ENCODE measurements around the gene WNT7B. TPM values are rescaled to one million over a fixed set of nuclear protein-coding genes. Genes with fewer than 3 reads are reported as not detected.

The WNT7B gene
- total and polyA plus RNA-seq, 5 experiments from 2014 or later: not detected

DNA sequence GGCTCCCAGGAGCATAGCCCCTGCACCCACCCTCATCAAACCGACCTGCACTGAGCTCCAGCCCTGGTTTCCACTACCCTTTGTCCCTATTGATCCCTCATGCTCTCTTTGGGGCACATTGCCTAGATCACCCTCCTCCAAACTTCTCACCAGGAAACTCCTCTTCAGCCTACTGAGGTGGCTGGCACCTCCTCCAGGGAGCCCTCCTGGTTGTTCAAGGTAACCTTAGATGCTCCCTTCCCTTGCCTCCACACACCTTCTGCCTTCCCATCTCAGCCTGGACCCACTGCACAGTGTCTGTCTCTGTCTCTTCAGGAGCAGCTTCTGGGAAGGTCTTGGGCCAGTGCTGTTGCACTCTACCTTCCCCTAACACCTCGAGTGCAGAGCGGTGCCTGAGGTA, 15.8 kb upstream of the WNT7B start:
- Mint-ChIP-seq H3K36me3 (no peaks in the 10 kb centered on the region), H3K9me3 (no peaks in the 10 kb centered on the region)

DNA sequence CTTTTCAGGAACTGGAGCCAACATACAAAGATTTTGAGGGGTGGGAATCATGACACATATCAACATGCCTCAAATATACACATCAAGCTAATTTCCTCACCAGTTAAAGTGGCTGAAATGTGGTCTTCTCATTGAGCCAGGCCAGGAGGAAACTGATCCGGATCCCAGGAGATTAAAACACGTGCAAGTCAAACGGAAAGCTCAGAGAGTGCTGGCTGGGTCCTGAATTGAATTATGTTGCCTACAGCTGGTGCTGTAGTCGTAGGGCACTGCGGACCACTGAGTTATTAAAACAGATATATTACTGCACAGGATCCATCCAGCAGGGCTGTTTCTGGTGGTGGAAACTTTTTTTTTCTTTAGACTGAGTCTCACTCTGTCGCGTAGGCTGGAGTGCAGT, 14.1 kb upstream of the WNT7B start:
- DNase-seq (no peak), ATAC-seq (no peak)
- Mint-ChIP-seq H3K9me3 (peaks cover 0 to 5% (median 0%) of the 10 kb centered on the region in 9 donors), H3K4me1 (peaks cover 4 to 13% (median 8%) of the 10 kb centered on the region in 4 donors), H3K36me3 (no peaks in the 10 kb centered on the region), H3K4me3 (no peak overlapping the region), H3K27ac (no peak overlapping the region), H3K27me3 (peaks cover 0 to 6% (median 2%) of the 10 kb centered on the region in 5 donors)
- POLR2A ChIA-PET: no interaction called here

More for the DNA sequence above, 15.8 kb upstream of the WNT7B start:
- no peak overlapping the region for H3K4me3 Mint-ChIP-seq
- H3K27ac Mint-ChIP-seq: peak overlapping the region in 1 of 10 donors; percentile 6
- POLR2A ChIA-PET: no interaction called here
- no peak for DNase-seq
- peaks cover 0 to 3% (median 0%) of the 10 kb centered on the region in 5 donors for H3K27me3 Mint-ChIP-seq
- H3K4me1 Mint-ChIP-seq: peaks cover 6 to 18% (median 8%) of the 10 kb centered on the region in 4 donors
- ATAC-seq: no peak

DNA sequence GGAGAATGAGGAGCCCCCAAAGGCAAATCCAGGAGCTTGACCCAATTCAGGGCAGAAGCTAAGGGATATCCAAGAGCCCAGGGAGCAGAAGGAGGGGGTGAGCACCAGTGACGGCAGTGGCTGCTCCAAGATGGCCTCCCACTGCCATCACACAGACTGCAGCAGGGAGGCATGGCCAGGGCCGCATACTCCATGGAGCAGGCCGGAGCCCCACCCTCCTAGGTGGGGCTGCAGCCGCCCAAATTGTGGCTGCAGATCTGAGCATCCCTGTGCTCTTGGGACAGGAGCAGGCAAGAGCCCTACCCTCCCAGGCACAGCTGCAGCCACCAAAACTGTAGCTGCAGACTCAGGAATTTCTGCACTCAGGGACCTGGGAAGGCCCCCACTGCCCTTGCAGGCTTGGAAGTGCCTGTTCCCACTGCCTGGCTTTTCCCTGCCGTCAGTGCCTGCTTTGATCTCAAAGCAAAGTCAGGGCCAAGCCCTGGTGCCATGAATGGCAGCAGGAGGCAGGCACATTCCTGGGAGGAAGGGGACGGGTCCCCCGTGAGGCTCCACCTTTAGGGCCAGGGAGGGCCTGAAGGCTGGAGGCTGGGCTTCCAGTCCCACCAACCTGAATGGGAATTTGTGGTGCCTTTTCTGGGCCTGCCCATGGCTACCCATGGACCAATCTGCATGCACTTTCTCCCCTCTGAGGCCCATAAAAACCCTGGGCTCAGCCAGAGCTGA, 10.3 kb upstream of the WNT7B start:
- peaks cover 0 to 5% (median 1%) of the 10 kb centered on the region in 4 donors for H3K4me1 Mint-ChIP-seq
- H3K4me3 Mint-ChIP-seq: no peak overlapping the region
- H3K27ac Mint-ChIP-seq: no peak overlapping the region
- H3K36me3 Mint-ChIP-seq: peaks cover 0 to 10% (median 1%) of the 10 kb centered on the region in 3 donors
- DNase-seq: no peak
- no peak for ATAC-seq
- peaks cover 0 to 22% (median 0%) of the 10 kb centered on the region in 9 donors for H3K9me3 Mint-ChIP-seq
- POLR2A ChIA-PET: no interaction called here
- peaks cover 0 to 9% (median 1%) of the 10 kb centered on the region in 5 donors for H3K27me3 Mint-ChIP-seq

DNA sequence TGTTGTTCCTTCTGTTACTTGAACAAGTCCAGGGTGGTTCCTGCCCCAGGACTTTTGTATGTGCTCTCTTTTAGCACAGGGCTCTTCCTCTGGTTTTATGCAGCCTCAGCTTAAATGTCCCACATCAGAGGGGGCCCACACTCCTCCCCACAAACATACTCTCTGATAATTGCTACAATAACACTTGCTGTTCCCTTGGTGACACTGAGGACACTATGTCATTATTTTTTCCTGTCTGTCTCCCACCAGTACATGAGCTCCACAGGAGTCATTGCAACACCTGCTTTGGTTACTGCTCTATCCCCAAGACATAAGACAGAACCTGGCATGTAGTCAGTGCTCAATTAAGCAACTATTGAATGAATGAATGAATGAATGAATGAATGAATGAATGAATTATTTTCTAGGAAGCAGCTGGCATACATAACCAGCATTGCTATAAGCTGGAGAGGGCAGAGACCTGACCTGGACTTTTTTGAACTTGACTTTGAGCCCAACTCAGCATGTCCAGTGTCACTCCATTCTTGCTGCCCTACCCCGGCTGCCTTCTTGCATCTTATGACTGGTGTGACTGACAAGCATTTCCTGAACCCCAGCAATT, 7.5 kb upstream of the WNT7B start:
- H3K36me3 Mint-ChIP-seq: peaks cover 0 to 10% (median 1%) of the 10 kb centered on the region in 3 donors
- H3K4me1 Mint-ChIP-seq: peaks cover 0 to 5% (median 2%) of the 10 kb centered on the region in 4 donors
- peak overlapping the region in 2 of 10 donors; percentile 17 to 53 for H3K27ac Mint-ChIP-seq
- POLR2A ChIA-PET: no interaction called here
- no peak overlapping the region for H3K4me3 Mint-ChIP-seq
- peaks cover 0 to 22% (median 0%) of the 10 kb centered on the region in 9 donors for H3K9me3 Mint-ChIP-seq
- H3K27me3 Mint-ChIP-seq: peaks cover 0 to 9% (median 0%) of the 10 kb centered on the region in 5 donors
- DNase-seq: peak in 1 of 10 donors; percentile 37
- ATAC-seq: peak; percentile 42 to 76

DNA sequence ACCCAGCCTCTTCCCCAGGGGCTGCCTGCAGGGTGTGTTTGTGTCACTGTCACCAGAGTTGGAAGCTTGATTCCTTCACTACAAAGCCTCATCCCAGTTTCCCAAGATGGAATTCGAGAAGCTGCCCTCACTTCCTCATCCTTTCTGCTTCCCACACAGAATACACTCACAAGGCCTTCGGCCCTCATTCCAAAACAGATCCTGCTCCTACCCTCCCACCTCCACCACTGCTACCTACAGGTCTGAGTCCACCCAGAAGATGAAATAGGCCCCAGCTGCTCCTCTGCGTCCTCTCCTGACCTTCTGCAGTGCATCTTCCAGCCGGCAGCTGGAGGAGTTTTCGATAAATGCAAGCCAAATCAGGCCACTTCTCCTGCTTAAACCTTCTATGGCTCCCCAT, 6.8 kb upstream of the WNT7B start:
- POLR2A ChIA-PET: no interaction called here
- H3K9me3 Mint-ChIP-seq: peaks cover 0 to 22% (median 0%) of the 10 kb centered on the region in 9 donors
- peaks cover 0 to 9% (median 0%) of the 10 kb centered on the region in 5 donors for H3K27me3 Mint-ChIP-seq
- H3K4me3 Mint-ChIP-seq: no peak overlapping the region
- ATAC-seq (no peak), DNase-seq (no peak)
- peaks cover 0 to 5% (median 2%) of the 10 kb centered on the region in 4 donors for H3K4me1 Mint-ChIP-seq
- H3K27ac Mint-ChIP-seq: no peak overlapping the region
- peaks cover 0 to 10% (median 1%) of the 10 kb centered on the region in 3 donors for H3K36me3 Mint-ChIP-seq

DNA sequence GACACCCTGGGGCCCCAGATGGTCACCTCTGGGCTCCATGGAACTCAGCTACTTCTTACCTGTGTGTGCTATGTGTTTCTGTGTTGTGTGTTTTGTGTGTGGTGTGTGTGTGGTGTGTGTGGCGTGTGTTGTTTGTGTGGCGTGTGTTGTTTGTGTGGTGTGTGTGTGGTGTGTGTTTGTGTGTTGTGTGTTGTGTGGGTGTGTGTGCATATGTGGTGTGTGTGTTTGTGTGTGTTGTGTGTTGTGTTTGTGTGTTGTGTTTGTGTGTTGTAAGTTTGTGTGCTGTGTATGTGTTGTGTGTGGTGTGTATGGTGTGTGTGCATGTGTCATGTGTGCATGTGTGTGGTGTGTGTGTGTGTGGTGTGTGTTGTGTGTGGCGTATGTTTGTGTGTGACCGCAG, 3.8 kb upstream of the WNT7B start:
- peaks cover 0 to 14% (median 0%) of the 10 kb centered on the region in 9 donors for H3K9me3 Mint-ChIP-seq
- no peak overlapping the region for H3K4me3 Mint-ChIP-seq
- peaks cover 3 to 14% (median 5%) of the 10 kb centered on the region in 4 donors for H3K4me1 Mint-ChIP-seq
- DNase-seq (no peak), ATAC-seq (no peak)
- POLR2A ChIA-PET: no interaction called here
- peaks cover 0 to 10% (median 1%) of the 10 kb centered on the region in 3 donors for H3K36me3 Mint-ChIP-seq
- H3K27me3 Mint-ChIP-seq: peaks cover 0 to 12% (median 6%) of the 10 kb centered on the region in 5 donors
- H3K27ac Mint-ChIP-seq: no peak overlapping the region

DNA sequence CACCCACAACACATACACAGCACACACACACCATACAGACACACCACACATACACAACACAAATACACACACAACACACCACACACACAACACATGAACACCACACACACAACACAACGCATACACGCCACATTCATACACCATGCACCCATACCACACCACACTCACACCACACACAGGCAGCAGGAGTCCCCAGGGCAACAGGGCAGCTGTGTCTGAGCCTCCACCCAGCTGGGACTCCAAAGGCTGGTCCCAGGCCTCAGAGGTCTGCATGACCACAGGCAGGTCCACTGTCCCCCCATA, 3.3 kb upstream of the WNT7B start:
- Mint-ChIP-seq H3K4me1 (peaks cover 4 to 14% (median 7%) of the 10 kb centered on the region in 4 donors), H3K4me3 (no peak overlapping the region), H3K36me3 (peaks cover 0 to 5% (median 1%) of the 10 kb centered on the region in 3 donors), H3K27ac (no peak overlapping the region), H3K27me3 (peaks cover 2 to 16% (median 8%) of the 10 kb centered on the region in 5 donors), H3K9me3 (peaks cover 0 to 9% (median 0%) of the 10 kb centered on the region in 9 donors)
- no peak for DNase-seq
- POLR2A ChIA-PET: no interaction called here
- no peak for ATAC-seq

DNA sequence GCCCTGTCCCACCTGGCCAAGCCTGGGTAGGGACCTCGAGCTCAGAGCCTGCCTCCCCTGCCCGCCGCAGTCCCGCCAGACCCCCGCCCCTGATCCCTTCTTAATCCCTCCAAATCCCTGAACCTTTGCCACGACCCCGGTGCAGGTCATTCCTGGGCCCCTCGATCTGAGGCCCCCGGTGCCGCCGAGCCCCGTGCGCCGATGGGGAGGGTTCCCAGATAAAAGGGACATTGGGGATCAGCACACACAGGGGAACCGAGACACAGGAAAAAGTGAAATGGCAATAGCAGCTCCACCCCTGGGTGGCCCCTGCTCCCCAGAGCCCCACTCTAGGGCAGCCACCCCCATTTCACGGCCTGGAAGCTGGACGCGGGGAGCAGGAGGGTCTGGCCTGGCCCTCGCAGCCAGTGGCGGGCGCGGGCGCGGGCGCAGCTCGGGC, 1.3 kb upstream of the WNT7B start:
- Mint-ChIP-seq H3K27ac (peak overlapping the region in 1 of 10 donors; percentile 34), H3K4me3 (peak overlapping the region in 8 of 10 donors; percentile 15 to 78 (median 62)), H3K9me3 (peaks cover 0 to 2% (median 0%) of the 10 kb centered on the region in 9 donors), H3K27me3 (peaks cover 14 to 33% (median 23%) of the 10 kb centered on the region in 5 donors), H3K4me1 (peaks cover 4 to 19% (median 15%) of the 10 kb centered on the region in 4 donors), H3K36me3 (no peaks in the 10 kb centered on the region)
- ATAC-seq: no peak
- POLR2A ChIA-PET: no interaction called here
- no peak for DNase-seq

DNA sequence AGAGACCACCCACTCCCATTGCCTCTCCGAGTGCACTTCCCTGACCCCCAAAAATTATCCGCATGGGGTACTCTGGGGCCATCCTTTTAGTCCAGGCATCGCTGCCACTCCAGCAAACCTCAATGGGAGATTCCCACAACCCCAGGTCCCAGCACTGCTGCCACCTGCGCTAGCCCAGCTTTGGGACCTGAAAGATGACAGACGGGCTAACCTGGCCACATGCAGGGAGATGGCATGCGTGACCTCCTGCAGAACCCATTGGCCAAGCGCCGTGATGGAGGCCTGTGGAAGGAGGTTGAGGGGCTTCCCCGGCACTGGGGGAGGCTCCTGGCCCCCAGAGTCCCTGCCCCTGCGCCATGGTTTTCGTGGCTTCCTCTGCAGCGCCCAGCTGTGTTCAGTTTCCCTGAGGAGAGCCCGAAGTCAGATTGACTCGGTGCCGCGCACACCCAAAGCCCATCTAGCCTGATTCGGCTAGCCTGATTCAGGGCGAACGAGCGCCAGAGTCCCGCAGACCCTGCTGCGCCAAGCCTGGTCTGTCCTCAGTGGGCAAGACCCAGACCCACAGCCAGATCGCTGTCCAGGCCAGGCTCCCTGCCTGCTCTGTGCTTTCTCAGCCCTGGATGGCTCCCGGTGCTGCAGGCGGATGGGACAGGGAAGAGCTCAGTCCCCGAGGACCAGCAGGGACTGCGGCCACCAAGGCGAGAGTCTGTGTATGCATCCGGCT, 751 bp upstream of the WNT7B start:
- DNase-seq (no peak), ATAC-seq (no peak)
- peaks cover 0 to 2% (median 0%) of the 10 kb centered on the region in 9 donors for H3K9me3 Mint-ChIP-seq
- H3K27ac Mint-ChIP-seq: peak overlapping the region in 3 of 10 donors; percentile 6 to 41 (median 34)
- H3K27me3 Mint-ChIP-seq: peaks cover 16 to 39% (median 27%) of the 10 kb centered on the region in 5 donors
- POLR2A ChIA-PET: no interaction called here
- peak overlapping the region in 9 of 10 donors; percentile 15 to 78 (median 67) for H3K4me3 Mint-ChIP-seq
- H3K36me3 Mint-ChIP-seq: no peaks in the 10 kb centered on the region
- peaks cover 6 to 19% (median 15%) of the 10 kb centered on the region in 4 donors for H3K4me1 Mint-ChIP-seq

GRCh38 chr22:45976254-45977002, 534 bp downstream of the WNT7B start:
- Mint-ChIP-seq H3K27ac (no peak overlapping the region), H3K4me1 (peaks cover 6 to 16% (median 15%) of the 10 kb centered on the region in 4 donors), H3K27me3 (peaks cover 16 to 43% (median 25%) of the 10 kb centered on the region in 5 donors), H3K9me3 (no peaks in the 10 kb centered on the region), H3K4me3 (peak overlapping the region in 2 of 10 donors; percentile 26 to 41), H3K36me3 (no peaks in the 10 kb centered on the region)
- no peak for DNase-seq
- POLR2A ChIA-PET: no interaction called here
- no peak for ATAC-seq

DNA sequence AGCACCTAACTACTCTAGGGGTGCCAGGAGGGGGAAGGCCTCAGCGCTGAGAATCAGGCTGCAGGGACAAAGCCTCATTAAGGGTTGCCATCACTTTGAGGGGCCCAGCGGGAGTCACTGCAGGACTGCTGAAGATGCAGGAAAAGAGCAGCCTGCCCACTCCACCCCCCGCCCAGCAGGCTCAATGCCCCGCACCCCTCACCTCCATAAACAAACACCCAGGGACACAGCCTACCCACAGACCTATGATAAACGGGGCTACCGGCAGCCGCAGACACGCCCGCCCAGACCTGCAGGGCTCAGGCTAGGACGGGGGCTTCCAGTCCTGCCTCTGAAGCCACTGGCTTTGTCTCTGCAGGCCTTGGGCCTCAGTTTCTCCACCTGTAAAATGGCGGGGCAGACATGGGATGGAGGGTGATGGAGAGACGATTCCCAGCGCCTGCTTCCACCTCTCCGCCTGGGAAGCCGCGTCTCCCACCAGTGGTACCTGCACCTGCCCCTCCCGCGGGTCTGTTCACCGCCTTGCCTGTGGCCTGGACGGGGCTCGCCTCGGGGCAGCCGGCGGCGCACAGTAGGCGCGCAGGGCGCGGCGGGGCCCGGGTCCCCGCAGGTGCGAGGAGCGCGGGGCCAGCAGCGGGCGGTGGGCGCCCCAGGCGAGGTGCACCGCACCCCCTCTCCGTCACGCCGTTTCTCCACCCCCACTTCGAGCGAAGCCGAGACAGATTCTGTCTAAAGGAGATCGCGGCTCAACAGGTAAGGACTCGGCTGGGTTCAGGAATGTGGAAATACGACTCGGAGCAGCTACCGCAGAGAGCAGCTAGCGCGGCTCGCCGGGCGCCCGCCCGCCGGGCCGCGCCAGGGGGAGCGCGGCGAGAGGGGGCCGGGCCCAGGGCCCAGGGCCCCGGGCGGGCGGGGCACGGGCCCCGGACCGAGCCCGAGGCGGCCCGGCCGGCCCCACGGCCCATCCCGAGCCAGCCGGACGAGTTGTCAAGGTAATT, 1.5 kb downstream of the WNT7B start:
- Mint-ChIP-seq H3K4me1 (peaks cover 7 to 16% (median 15%) of the 10 kb centered on the region in 4 donors), H3K36me3 (no peaks in the 10 kb centered on the region), H3K27me3 (peaks cover 17 to 51% (median 27%) of the 10 kb centered on the region in 5 donors), H3K4me3 (peak overlapping the region in 9 of 10 donors; percentile 25 to 65 (median 52)), H3K9me3 (no peaks in the 10 kb centered on the region), H3K27ac (peak overlapping the region in 2 of 10 donors; percentile 40 to 67)
- ATAC-seq: no peak
- DNase-seq: no peak
- POLR2A ChIA-PET: no interaction called here

All from naive thymus-derived CD8-positive, alpha-beta T cell (primary cell).